ENCODE results near the gene EPX. TPM values are rescaled to one million over a fixed set of nuclear protein-coding genes. Genes with fewer than 3 reads are reported as not detected.

Gene EPX
- total RNA-seq, 6 experiments from 2014 or later: not detected

DNA sequence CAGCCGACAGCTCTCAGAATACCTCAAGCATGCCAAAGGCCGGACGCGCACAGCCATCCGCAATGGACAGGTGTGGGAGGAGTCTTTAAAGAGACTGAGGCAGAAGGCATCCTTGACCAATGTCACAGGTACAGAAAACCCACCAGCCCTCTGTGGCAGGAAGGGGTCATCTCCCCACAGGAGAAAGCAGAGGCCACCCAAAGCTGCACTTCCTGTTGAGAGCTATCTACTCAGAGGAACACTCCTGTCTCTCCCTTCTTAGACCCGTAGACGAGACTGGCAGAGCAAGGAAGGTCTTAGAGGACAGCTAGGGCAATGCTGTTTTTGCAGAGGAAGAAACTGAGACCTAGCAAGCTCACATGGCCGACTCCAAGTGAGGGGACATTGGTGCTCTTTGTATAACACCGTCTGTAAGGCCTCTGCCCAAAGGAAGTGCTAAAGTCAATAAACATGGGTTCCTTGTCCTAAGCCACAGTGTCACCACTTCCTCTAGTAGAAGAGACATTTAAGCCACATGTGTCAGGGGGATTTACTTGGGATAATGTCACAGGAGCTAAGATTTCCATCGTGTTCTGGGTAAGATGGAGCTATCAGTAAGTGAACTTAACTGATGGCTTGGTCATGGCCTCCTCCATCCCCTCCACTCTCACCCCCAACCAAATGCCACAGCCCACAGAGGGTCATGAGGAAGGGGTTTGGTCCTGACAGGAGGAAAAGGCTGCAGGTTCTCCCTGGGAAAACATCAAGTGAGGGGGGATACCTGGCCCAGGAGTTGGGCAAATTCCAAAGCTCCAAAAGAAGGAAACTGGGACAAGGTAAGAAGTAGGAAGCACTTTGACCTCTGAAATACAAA is 55.2 kb downstream of the EPX start:
- TF ChIP-seq, protein P1, sequence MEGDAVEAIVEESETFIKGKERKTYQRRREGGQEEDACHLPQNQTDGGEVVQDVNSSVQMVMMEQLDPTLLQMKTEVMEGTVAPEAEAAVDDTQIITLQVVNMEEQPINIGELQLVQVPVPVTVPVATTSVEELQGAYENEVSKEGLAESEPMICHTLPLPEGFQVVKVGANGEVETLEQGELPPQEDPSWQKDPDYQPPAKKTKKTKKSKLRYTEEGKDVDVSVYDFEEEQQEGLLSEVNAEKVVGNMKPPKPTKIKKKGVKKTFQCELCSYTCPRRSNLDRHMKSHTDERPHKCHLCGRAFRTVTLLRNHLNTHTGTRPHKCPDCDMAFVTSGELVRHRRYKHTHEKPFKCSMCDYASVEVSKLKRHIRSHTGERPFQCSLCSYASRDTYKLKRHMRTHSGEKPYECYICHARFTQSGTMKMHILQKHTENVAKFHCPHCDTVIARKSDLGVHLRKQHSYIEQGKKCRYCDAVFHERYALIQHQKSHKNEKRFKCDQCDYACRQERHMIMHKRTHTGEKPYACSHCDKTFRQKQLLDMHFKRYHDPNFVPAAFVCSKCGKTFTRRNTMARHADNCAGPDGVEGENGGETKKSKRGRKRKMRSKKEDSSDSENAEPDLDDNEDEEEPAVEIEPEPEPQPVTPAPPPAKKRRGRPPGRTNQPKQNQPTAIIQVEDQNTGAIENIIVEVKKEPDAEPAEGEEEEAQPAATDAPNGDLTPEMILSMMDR (IDR thresholded peaks at IDR 0.05): no peak
- H3K27me3 Mint-ChIP-seq (ENCODE audit: insufficient read depth): peaks cover 46% of the 10 kb centered on the region
- no peak overlapping the region for H3K4me3 Mint-ChIP-seq
- H3K27ac Mint-ChIP-seq: no peak overlapping the region
- no peaks in the 10 kb centered on the region for H3K9me3 Mint-ChIP-seq
- DNase-seq: no peak
- no peaks in the 10 kb centered on the region for H3K36me3 Mint-ChIP-seq (ENCODE audit: low read depth)
- H3K4me1 Mint-ChIP-seq (ENCODE audit: low read depth): no peaks in the 10 kb centered on the region

DNA sequence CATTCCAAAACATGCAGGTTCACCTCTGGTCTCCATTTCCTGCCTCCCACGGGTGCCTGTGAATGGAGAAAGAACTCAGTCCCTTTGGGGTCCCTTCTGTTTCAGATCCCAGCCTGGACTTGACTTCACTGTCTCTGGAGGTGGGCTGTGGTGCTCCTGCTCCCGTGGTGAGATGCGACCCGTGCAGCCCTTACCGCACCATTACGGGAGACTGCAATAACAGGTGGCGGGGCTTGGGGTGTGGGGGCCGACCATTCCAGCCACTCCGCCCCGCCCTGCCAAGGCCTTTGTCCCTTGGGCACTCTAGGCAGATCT is 56.4 kb downstream of the EPX start:
- H3K27me3 Mint-ChIP-seq (ENCODE audit: insufficient read depth): peaks cover 38% of the 10 kb centered on the region
- no peak for DNase-seq
- H3K27ac Mint-ChIP-seq: no peak overlapping the region
- no peaks in the 10 kb centered on the region for H3K36me3 Mint-ChIP-seq (ENCODE audit: low read depth)
- H3K4me1 Mint-ChIP-seq (ENCODE audit: low read depth): no peaks in the 10 kb centered on the region
- no peak overlapping the region; the same call in 1 of the 2 replicates for H3K4me3 Mint-ChIP-seq
- no peaks in the 10 kb centered on the region for H3K9me3 Mint-ChIP-seq
- TF ChIP-seq, protein P1 (IDR thresholded peaks at IDR 0.05): no peak

DNA sequence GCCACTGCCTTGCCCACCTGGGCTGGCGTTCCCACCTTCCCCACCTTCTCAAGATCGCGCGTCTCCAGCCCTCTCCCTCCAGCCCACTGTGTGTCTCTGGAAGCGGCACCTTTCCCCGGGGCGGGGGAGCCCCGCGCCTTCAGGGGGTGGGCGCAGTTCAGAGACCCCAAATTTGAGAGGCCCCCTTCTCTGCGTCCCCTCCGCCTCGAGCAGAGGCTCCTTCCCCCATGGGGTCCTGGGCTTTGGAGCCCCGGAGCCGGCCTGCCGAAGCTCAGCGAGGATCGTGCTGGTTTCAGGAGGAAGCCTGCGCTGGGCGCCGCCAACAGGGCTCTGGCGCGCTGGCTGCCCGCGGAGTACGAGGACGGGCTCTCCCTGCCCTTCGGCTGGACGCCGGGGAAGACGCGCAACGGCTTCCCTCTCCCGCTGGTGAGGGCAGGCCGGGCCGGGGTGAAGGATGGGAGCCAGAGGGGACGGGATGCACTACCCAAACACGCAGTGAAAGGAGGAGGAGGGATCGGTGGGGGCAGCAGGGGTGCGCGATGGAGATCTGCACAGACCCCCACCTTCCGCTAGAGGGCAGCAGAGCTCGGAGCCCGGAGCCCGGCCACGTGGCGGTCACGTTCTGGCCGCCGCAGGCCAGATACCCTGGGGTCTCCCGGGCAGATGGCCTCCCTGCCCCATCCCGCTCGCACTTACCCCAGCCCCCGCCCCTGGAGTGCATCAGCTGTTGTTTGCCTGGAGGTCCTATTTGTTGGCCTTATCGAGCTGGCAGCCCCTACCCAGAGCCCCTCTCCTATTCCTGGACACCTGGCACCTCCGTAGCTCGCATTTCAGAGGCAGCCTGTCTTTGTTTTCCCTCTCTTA is 57.0 kb downstream of the EPX start:
- Mint-ChIP-seq H3K27me3 (ENCODE audit: insufficient read depth) (peaks cover 34% of the 10 kb centered on the region), H3K27ac (no peak overlapping the region), H3K36me3 (ENCODE audit: low read depth) (no peaks in the 10 kb centered on the region), H3K4me3 (peak overlapping the region; percentile 78), H3K9me3 (no peaks in the 10 kb centered on the region), H3K4me1 (ENCODE audit: low read depth) (no peaks in the 10 kb centered on the region)
- peak; percentile 13 for DNase-seq
- TF ChIP-seq, protein P1 (IDR thresholded peaks at IDR 0.05): peak; percentile 97

DNA sequence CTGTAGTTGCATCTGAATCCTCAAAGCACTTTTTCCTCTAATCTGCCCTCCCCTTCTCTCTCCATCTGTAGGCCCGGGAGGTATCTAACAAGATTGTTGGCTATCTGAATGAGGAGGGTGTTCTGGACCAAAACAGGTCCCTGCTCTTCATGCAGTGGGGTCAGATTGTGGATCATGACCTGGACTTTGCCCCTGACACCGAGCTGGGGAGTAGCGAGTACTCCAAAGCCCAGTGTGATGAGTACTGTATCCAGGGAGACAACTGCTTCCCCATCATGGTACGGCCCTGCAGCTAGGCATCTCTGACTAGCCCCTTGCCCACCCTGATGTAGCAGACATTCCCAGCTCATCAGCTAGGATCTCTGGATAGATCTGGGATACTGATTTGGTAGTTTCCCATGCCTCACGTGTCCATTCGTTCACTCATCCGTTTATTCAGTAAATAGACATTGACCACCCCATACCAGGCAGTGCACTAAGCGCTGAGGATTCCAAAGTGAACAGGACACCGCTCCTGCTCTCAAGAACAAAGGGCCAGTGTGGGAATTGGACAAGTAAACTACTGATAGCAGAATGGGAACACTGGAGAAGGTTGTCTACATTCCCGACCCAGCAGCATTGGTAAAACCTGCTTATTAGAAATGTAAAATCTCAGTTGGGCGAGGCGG is 58.0 kb downstream of the EPX start:
- Mint-ChIP-seq H3K4me1 (ENCODE audit: low read depth) (no peaks in the 10 kb centered on the region), H3K27me3 (ENCODE audit: insufficient read depth) (peaks cover 36% of the 10 kb centered on the region), H3K9me3 (no peaks in the 10 kb centered on the region), H3K36me3 (ENCODE audit: low read depth) (no peaks in the 10 kb centered on the region), H3K4me3 (no peak overlapping the region), H3K27ac (no peak overlapping the region; the same call in 1 of the 2 replicates)
- TF ChIP-seq, protein P1 (IDR thresholded peaks at IDR 0.05): no peak
- DNase-seq: no peak

DNA sequence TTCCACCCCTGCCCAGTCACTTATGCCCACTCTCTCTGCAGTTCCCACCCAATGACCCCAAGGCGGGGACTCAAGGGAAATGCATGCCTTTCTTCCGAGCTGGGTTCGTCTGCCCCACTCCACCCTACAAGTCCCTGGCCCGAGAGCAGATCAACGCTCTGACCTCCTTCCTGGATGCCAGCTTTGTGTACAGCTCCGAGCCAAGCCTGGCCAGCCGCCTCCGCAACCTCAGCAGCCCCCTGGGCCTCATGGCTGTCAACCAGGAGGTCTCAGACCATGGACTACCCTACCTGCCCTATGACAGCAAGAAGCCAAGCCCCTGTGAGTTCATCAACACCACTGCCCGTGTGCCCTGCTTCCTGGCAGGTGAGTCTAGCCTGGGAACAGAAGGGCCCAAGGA is 59.6 kb downstream of the EPX start:
- Mint-ChIP-seq H3K36me3 (ENCODE audit: low read depth) (no peaks in the 10 kb centered on the region), H3K4me3 (no peak overlapping the region), H3K27me3 (ENCODE audit: insufficient read depth) (peaks cover 32% of the 10 kb centered on the region), H3K4me1 (ENCODE audit: low read depth) (no peaks in the 10 kb centered on the region), H3K27ac (no peak overlapping the region), H3K9me3 (no peaks in the 10 kb centered on the region)
- DNase-seq: no peak
- TF ChIP-seq, protein P1 (IDR thresholded peaks at IDR 0.05): no peak
